IPS-18a (cell line): ENCODE measurements around the gene SULT1E1.
"Not testable (repeated sequence)": the region's sequence is repeated elsewhere in the genome, so short reads cannot be mapped to it uniquely, and the experiment has no call there.

Experiments used
- H3K27ac ChIP-seq: one replicate; pipeline ENCODE4 v1.5.1; 2013; ENCODE audit warnings: low read length
- H3K27me3 ChIP-seq: one replicate; pipeline ENCODE4 v1.6.1; 2013; ENCODE audit warnings: mild to moderate bottlenecking, low read length; ENCODE audit not compliant: control insufficient read depth, insufficient read depth
- H3K36me3 ChIP-seq: one replicate; pipeline ENCODE4 v1.6.1; 2013; ENCODE audit warnings: low read depth, low read length; ENCODE audit not compliant: control insufficient read depth
- H3K4me1 ChIP-seq: one replicate; pipeline ENCODE4 v1.6.1; 2013; ENCODE audit warnings: low read depth, low read length; ENCODE audit not compliant: control insufficient read depth
- H3K4me3 ChIP-seq: one replicate; pipeline ENCODE4 v1.5.1; 2013; ENCODE audit warnings: low read length
- H3K9ac ChIP-seq: one replicate; pipeline ENCODE4 v1.6.1; 2013; ENCODE audit warnings: mild to moderate bottlenecking, low read length, moderate library complexity
- H3K9me3 ChIP-seq: one replicate; pipeline ENCODE4 v1.6.1; 2013; ENCODE audit warnings: low read depth, low read length; ENCODE audit not compliant: control insufficient read depth

The SULT1E1 gene

GRCh38 chr4:69825056-69825455, 34.9 kb downstream of the SULT1E1 start:
- not testable (repeated sequence) for H3K4me1 ChIP-seq, H3K27me3 ChIP-seq, H3K4me3 ChIP-seq, H3K27ac ChIP-seq, H3K9me3 ChIP-seq, H3K9ac ChIP-seq, H3K36me3 ChIP-seq

GRCh38 chr4:69823481-69824186, 36.3 kb downstream of the SULT1E1 start:
- H3K4me3 ChIP-seq, result no peak overlapping the region
- no peaks in the 10 kb centered on the region for H3K36me3 ChIP-seq
- no peak overlapping the region for H3K27ac ChIP-seq
- H3K9ac ChIP-seq, result no peak overlapping the region
- H3K27me3 ChIP-seq, result no peaks in the 10 kb centered on the region
- H3K4me1 ChIP-seq, result no peaks in the 10 kb centered on the region
- H3K9me3 ChIP-seq, result no peaks in the 10 kb centered on the region

- Histone ChIP-seq H3K4me1 (no peaks in the 10 kb centered on the region), H3K27ac (no peak overlapping the region), H3K27me3 (no peaks in the 10 kb centered on the region), H3K9me3 (no peaks in the 10 kb centered on the region), H3K36me3 (no peaks in the 10 kb centered on the region), H3K4me3 (no peak overlapping the region), H3K9ac (no peak overlapping the region)
These were observed 36.9 kb downstream of the SULT1E1 start for GRCh38 chr4:69823048-69823447.

- no peaks in the 10 kb centered on the region for H3K4me1 ChIP-seq
- H3K4me3 ChIP-seq, result no peak overlapping the region
- H3K27me3 ChIP-seq, result no peaks in the 10 kb centered on the region
- no peaks in the 10 kb centered on the region for H3K9me3 ChIP-seq
- no peaks in the 10 kb centered on the region for H3K36me3 ChIP-seq
- H3K9ac ChIP-seq, result no peak overlapping the region
- H3K27ac ChIP-seq, result no peak overlapping the region
These were observed 37.7 kb downstream of the SULT1E1 start for GRCh38 chr4:69822198-69822597.

GRCh38 chr4:69818060-69818639, 41.8 kb downstream of the SULT1E1 start:
- Histone ChIP-seq H3K4me1 (no peaks in the 10 kb centered on the region), H3K9me3 (no peaks in the 10 kb centered on the region), H3K9ac (no peak overlapping the region), H3K4me3 (no peak overlapping the region), H3K36me3 (no peaks in the 10 kb centered on the region), H3K27me3 (no peaks in the 10 kb centered on the region), H3K27ac (no peak overlapping the region)

- H3K9ac ChIP-seq, result no peak overlapping the region
These were observed 43.7 kb downstream of the SULT1E1 start for GRCh38 chr4:69816236-69816635.

GRCh38 chr4:69813628-69814027, 46.3 kb downstream of the SULT1E1 start:
- H3K36me3 ChIP-seq, result no peaks in the 10 kb centered on the region
- peaks cover 5% of the 10 kb centered on the region for H3K4me1 ChIP-seq
- no peak overlapping the region for H3K9ac ChIP-seq
- no peak overlapping the region for H3K27ac ChIP-seq
- no peak overlapping the region for H3K4me3 ChIP-seq
- no peaks in the 10 kb centered on the region for H3K9me3 ChIP-seq
- H3K27me3 ChIP-seq, result no peaks in the 10 kb centered on the region

More at GRCh38 chr4:69816236-69816635, 43.7 kb downstream of the SULT1E1 start:
- no peaks in the 10 kb centered on the region for H3K27me3 ChIP-seq
- no peaks in the 10 kb centered on the region for H3K4me1 ChIP-seq
- no peaks in the 10 kb centered on the region for H3K36me3 ChIP-seq
- no peak overlapping the region for H3K4me3 ChIP-seq
- no peaks in the 10 kb centered on the region for H3K9me3 ChIP-seq
- H3K27ac ChIP-seq, result no peak overlapping the region

GRCh38 chr4:69811166-69811565, 48.8 kb downstream of the SULT1E1 start:
- Histone ChIP-seq H3K9ac (no peak overlapping the region), H3K4me3 (no peak overlapping the region), H3K27me3 (no peaks in the 10 kb centered on the region), H3K36me3 (no peaks in the 10 kb centered on the region), H3K9me3 (no peaks in the 10 kb centered on the region), H3K4me1 (peaks cover 6% of the 10 kb centered on the region), H3K27ac (no peak overlapping the region)

GRCh38 chr4:69800599-69800998, 59.3 kb downstream of the SULT1E1 start:
- Histone ChIP-seq H3K4me1 (no peaks in the 10 kb centered on the region), H3K36me3 (no peaks in the 10 kb centered on the region), H3K9ac (no peak overlapping the region), H3K27me3 (no peaks in the 10 kb centered on the region), H3K9me3 (no peaks in the 10 kb centered on the region), H3K4me3 (no peak overlapping the region), H3K27ac (no peak overlapping the region)

- no peak overlapping the region for H3K9ac ChIP-seq
- H3K36me3 ChIP-seq, result no peaks in the 10 kb centered on the region
- H3K27ac ChIP-seq, result no peak overlapping the region
- no peaks in the 10 kb centered on the region for H3K9me3 ChIP-seq
- H3K4me3 ChIP-seq, result no peak overlapping the region
- no peaks in the 10 kb centered on the region for H3K27me3 ChIP-seq
- no peaks in the 10 kb centered on the region for H3K4me1 ChIP-seq
These were observed 60.6 kb downstream of the SULT1E1 start for GRCh38 chr4:69799337-69799736.

- no peak overlapping the region for H3K4me3 ChIP-seq
- H3K4me1 ChIP-seq, result no peaks in the 10 kb centered on the region
- H3K36me3 ChIP-seq, result no peaks in the 10 kb centered on the region
- no peak overlapping the region for H3K27ac ChIP-seq
- H3K9ac ChIP-seq, result no peak overlapping the region
- no peaks in the 10 kb centered on the region for H3K9me3 ChIP-seq
- no peaks in the 10 kb centered on the region for H3K27me3 ChIP-seq
These were observed 66.2 kb downstream of the SULT1E1 start for GRCh38 chr4:69793732-69794131.
